K562 (cell line): ENCODE data around the gene TBXA2R. TPM values are rescaled to one million over a fixed set of nuclear protein-coding genes. Genes with fewer than 3 reads are reported as not detected.

Experiments
- ATAC-seq: fragments of 200-7000 bp; cut with Tn5 transposase; 3 replicates; pipeline ENCODE4 v1.9.1; 2020; ENCODE audit warnings: moderate library complexity
- BruUV-seq: library from RNA; stranded (reverse); fragments of 400-500 nt; replicated peaks from 2 replicates; lab custom pipeline; 2021; lab: Mats Ljungman, UMichigan
- CTCF ChIA-PET: fragments of 300-600 bp; formaldehyde crosslinking; extraction: SDS; loops from one replicate; lab custom pipeline; 2021; ENCODE audit warnings: low intra/inter-chr PET ratio; lab: Yijun Ruan, JAX
- POLR2A ChIA-PET: fragments of 300-600, 350-650 bp; sonication (Branson Sonifier 250); formaldehyde crosslinking; extraction: SDS; loops from one replicate; lab custom pipeline; 2021; ENCODE audit warnings: antibody characterized with exemption, inconsistent platforms; lab: Yijun Ruan, JAX
- DNase-seq, 4 experiments: peaks; one replicate each; pipeline versions ENCODE4 v3.0.0 to v3.0.0-alpha.2; 2011 to 2018; ENCODE audit warnings: low spot score in 3 of 4, mixed read lengths in 3 of 4; ENCODE audit errors: extremely low read depth in 1 of 4
- FAIRE-seq: peaks from 2 replicates; lab custom pipeline; 2011; peaks lifted over from hg19 to GRCh38; lab: Jason Lieb, UNC
- H2AFZ ChIP-seq: 2 replicates; pipeline ENCODE4 v1.6.0; 2011; ENCODE audit warnings: low read depth, low read length, control low read depth, inconsistent platforms
- H3K27ac ChIP-seq: fragments of 200-600 bp; 3 replicates; pipeline ENCODE4 v1.8.0; 2011; ENCODE audit warnings: low read depth, mild to moderate bottlenecking, control low read depth, inconsistent platforms, low read length, moderate library complexity, mixed read lengths; ENCODE audit errors: extremely low read depth
- H3K27me3 ChIP-seq, 2 experiments: fragments of 300-600 bp in 1 of 2; 2 replicates in 1 of 2; 3 replicates in 1 of 2; pipeline versions ENCODE4 v1.6.0 to v1.8.0; 2011; ENCODE audit warnings: inconsistent platforms in 2 of 2, low read length in 2 of 2, mild to moderate bottlenecking in 1 of 2, mixed read lengths in 1 of 2, moderate library complexity in 1 of 2; ENCODE audit not compliant: control insufficient read depth in 2 of 2, insufficient read depth in 2 of 2
- H3K36me3 ChIP-seq: fragments of 300-600 bp; 3 replicates; pipeline ENCODE4 v1.8.0; 2011; ENCODE audit warnings: mild to moderate bottlenecking, low read length, inconsistent platforms; ENCODE audit not compliant: control insufficient read depth, insufficient read depth
- H3K4me1 ChIP-seq, 2 experiments: fragments of 200-600 bp in 1 of 2; replicated peaks in 1 of 2; 2 replicates in 1 of 2; 3 replicates in 1 of 2; pipeline versions ENCODE4 v1.5.1 to v1.8.0; 2011; ENCODE audit warnings: inconsistent platforms in 2 of 2, low read length in 2 of 2, mild to moderate bottlenecking in 1 of 2, mixed read lengths in 1 of 2, moderate library complexity in 1 of 2; ENCODE audit not compliant: control insufficient read depth in 2 of 2, insufficient read depth in 2 of 2
- H3K4me2 ChIP-seq: 2 replicates; pipeline ENCODE4 v1.6.1; 2011; ENCODE audit warnings: low read length, control low read depth, inconsistent platforms, mixed read lengths; ENCODE audit not compliant: insufficient read depth
- H3K4me3 ChIP-seq: fragments of 200-600 bp; sonication (generic), shearing (Covaris generic); 2 replicates; pipeline ENCODE4 v1.5.1; 2016; ENCODE audit warnings: control low read depth, inconsistent platforms
- H3K79me2 ChIP-seq: fragments of 200-600 bp; 3 replicates; pipeline ENCODE4 v1.8.0; 2011; ENCODE audit warnings: low read length, inconsistent platforms; ENCODE audit not compliant: control insufficient read depth, insufficient read depth
- H3K9ac ChIP-seq, 2 experiments: 2 replicates each; pipeline versions ENCODE4 v1.6.0 to v1.6.1; 2011; ENCODE audit warnings: low read depth in 2 of 2, low read length in 2 of 2, control low read depth in 1 of 2, inconsistent platforms in 1 of 2, mild to moderate bottlenecking in 1 of 2, mixed read lengths in 1 of 2; ENCODE audit not compliant: insufficient read depth in 1 of 2
- H3K9me1 ChIP-seq: one replicate; pipeline ENCODE4 v1.6.0; 2011; ENCODE audit warnings: inconsistent platforms, mild to moderate bottlenecking, low read length, moderate library complexity; ENCODE audit not compliant: control insufficient read depth, insufficient read depth
- H3K9me3 ChIP-seq: replicated peaks from 2 replicates; pipeline ENCODE4 v1.5.1; 2011; ENCODE audit warnings: low read depth, low read length, inconsistent platforms; ENCODE audit not compliant: control insufficient read depth, insufficient read depth
- H4K20me1 ChIP-seq: replicated peaks from 2 replicates; pipeline ENCODE4 v1.6.1; 2011; ENCODE audit warnings: low read length, inconsistent platforms, mixed read lengths; ENCODE audit not compliant: control insufficient read depth, insufficient read depth
- CBFB ChIP-seq: sonication (generic); formaldehyde crosslinking; IDR thresholded peaks from 2 replicates; pipeline ENCODE4 v1.4.0; 2020; ENCODE audit warnings: mild to moderate bottlenecking, missing genetic modification reagents
- FOSL1 ChIP-seq: fragments of 200-800 bp; sonication (Bioruptor generic); conservative IDR thresholded peaks from 2 replicates; pipeline ENCODE4 v1.6.1; 2016; ENCODE audit warnings: missing genetic modification characterization, missing compliant biosample characterization
- FOXJ3 ChIP-seq: sonication (generic); formaldehyde crosslinking; IDR thresholded peaks from 2 replicates; pipeline ENCODE4 v1.4.0; 2020; ENCODE audit warnings: mild to moderate bottlenecking, missing genetic modification reagents
- MCM3 ChIP-seq: fragments of 450-650 bp; IDR thresholded peaks from 2 replicates; pipeline ENCODE4 v1.6.1; 2016
- ZBTB33 ChIP-seq: sonication (generic); formaldehyde crosslinking; IDR thresholded peaks from 2 replicates; pipeline ENCODE4 v1.8.1; 2023; ENCODE audit warnings: mild to moderate bottlenecking, missing genetic modification reagents
- WGBS: fragments of 100-300 bp; shearing (Covaris generic); methylation state at CpG from one replicate; pipeline ENCODE4 v1.1.6; 2016; ENCODE audit warnings: low coverage, mixed read lengths; ENCODE audit not compliant: insufficient coverage; ENCODE audit errors: missing lambda C conversion rate; 5-methylcytosine and 5-hydroxymethylcytosine counted together
- in situ Hi-C: fragments of 300-500 bp; cut with MboI; formaldehyde crosslinking; loops from 4 replicates; pipeline ENCODE4 v1.15.0; 2018; ENCODE audit warnings: inconsistent platforms, mixed read lengths
- intact Hi-C: fragments of 100-400 bp; cut with micrococcal nuclease; formaldehyde crosslinking; loops from 2 replicates; pipeline ENCODE4 v1.14.2; 2022
- polyA plus RNA-seq, 8 experiments: library from polyadenylated mRNA; depleted of rRNA in 4 of 8; stranded (reverse) in 5 of 8; unstranded in 3 of 8; fragments of >200 nt; fragmentation: Nextera tagmentation in 2 of 8; fragmentation: Illumina TruSeq in 1 of 8; extraction: Ambion mirVana in 2 of 8; extraction: Trizol in 1 of 8; gene quantifications; 2 replicates each; pipeline versions ENCODE4 v1.2.1 to v1.2.3, GENCODE V29; 2011 to 2014; ENCODE audit warnings: inconsistent platforms in 1 of 8, missing spikeins in 1 of 8
- total RNA-seq, 7 experiments: library from RNA; depleted of rRNA in 6 of 7; stranded (reverse); fragments of >200 nt in 6 of 7; fragmentation: Illumina TruSeq in 2 of 7; extraction: Trizol in 2 of 7; gene quantifications; 2 replicates each; pipeline versions ENCODE4 v1.2.1 to v1.2.3, GENCODE V29; 2011 to 2021; ENCODE audit warnings: low replicate concordance in 1 of 7

Gene TBXA2R
- total and polyA plus RNA-seq, 9 of the 15 experiments (the other 6 are each of a cell fraction or from before 2014, with no cell fraction given): 1.5 to 24.0 (median 2.8) TPM

DNA sequence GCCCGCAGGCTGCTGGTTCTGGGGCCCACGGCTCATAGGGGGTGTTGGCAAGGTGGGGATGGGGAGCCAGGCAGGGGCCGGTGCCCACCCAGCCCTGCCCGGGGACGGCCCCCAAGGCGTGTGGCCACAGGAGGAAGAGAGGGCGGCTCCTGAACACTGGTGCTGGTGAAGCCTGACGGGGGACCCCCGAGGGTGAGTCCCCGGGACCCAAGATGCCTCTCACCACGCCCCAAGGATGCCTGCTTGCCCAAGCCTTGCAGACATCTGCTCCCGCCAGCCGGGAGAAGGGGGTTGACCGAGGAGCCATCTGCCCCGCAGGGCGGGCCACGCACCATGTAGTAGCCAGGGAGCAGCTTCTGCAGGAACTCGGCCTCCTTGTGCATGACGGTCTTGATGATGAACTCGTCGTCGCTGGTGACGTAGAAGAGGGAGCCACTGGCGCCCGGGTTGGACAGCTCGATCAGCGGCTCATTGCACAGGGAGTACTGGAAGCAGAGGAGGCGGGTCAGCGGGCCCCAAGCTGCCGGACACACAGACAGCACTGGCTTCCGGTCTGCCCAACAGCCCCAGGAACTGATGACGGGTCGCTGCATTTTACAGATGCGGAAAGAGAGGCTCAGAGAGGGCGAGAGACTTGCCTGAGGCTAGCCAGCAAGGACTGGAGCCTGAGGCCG lies 49.5 kb upstream of the TBXA2R start:
- in situ Hi-C loops: loop anchor here (5.0 kb wide), 1 partner anchor 191 kb away; no protein-coding TSS in a partner anchor
- WGBS: 93% methylated on average over 26 of the region's 36 CpGs
- TF ChIP-seq ZBTB33 (CRISPR knock-in tag) (peak; percentile 66), CBFB (CRISPR knock-in tag) (no peak), FOSL1 (tag) (peak; percentile 10; the same call in 1 of the 2 replicates), MCM3 (no peak), FOXJ3 (CRISPR knock-in tag) (no peak)

More for the DNA sequence above, 49.5 kb upstream of the TBXA2R start:
- Histone ChIP-seq H3K4me1 (peaks cover 0 to 53% of the 10 kb centered on the region in 2 experiments; a peak in 2 of 5 replicates), H4K20me1 (no peaks in the 10 kb centered on the region), H3K9ac (peak overlapping the region in 1 of 2 experiments; percentile 50; a peak in 1 of 4 replicates), H3K27me3 (no peaks in the 10 kb centered on the region), H3K4me3 (no peak overlapping the region), H3K4me2 (no peak overlapping the region), H3K36me3 (peaks cover 71% of the 10 kb centered on the region; the same call in 2 of the 3 replicates), H3K79me2 (no peaks in the 10 kb centered on the region), H3K27ac (no peak overlapping the region), H2AFZ (no peak overlapping the region), H3K9me1 (no peaks in the 10 kb centered on the region), H3K9me3 (no peaks in the 10 kb centered on the region)
- no peak for DNase-seq
- ChIA-PET POLR2A (no interaction called here), CTCF (no interaction called here)
- intact Hi-C loops: no loop called here
- BruUV-seq: no TSS peak
- ATAC-seq: no peak
- FAIRE-seq: no peak
